GM12873 (cell line): ENCODE measurements around the gene ZBTB7B.

Experiments used
- TF ChIP-seq, protein P1 (sequence below): IDR thresholded peaks from 2 replicates; pipeline ENCODE4 v1.5.1; 2012; ENCODE audit warnings: low read depth, mild to moderate bottlenecking, moderate library complexity, low read length, control low read depth; ENCODE audit not compliant: insufficient read depth; ENCODE audit errors: missing control alignments

The ZBTB7B gene

GRCh38 chr1:154969246-154969645 is 33.4 kb upstream of the ZBTB7B start:
- TF ChIP-seq, protein P1, sequence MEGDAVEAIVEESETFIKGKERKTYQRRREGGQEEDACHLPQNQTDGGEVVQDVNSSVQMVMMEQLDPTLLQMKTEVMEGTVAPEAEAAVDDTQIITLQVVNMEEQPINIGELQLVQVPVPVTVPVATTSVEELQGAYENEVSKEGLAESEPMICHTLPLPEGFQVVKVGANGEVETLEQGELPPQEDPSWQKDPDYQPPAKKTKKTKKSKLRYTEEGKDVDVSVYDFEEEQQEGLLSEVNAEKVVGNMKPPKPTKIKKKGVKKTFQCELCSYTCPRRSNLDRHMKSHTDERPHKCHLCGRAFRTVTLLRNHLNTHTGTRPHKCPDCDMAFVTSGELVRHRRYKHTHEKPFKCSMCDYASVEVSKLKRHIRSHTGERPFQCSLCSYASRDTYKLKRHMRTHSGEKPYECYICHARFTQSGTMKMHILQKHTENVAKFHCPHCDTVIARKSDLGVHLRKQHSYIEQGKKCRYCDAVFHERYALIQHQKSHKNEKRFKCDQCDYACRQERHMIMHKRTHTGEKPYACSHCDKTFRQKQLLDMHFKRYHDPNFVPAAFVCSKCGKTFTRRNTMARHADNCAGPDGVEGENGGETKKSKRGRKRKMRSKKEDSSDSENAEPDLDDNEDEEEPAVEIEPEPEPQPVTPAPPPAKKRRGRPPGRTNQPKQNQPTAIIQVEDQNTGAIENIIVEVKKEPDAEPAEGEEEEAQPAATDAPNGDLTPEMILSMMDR = no peak

DNA sequence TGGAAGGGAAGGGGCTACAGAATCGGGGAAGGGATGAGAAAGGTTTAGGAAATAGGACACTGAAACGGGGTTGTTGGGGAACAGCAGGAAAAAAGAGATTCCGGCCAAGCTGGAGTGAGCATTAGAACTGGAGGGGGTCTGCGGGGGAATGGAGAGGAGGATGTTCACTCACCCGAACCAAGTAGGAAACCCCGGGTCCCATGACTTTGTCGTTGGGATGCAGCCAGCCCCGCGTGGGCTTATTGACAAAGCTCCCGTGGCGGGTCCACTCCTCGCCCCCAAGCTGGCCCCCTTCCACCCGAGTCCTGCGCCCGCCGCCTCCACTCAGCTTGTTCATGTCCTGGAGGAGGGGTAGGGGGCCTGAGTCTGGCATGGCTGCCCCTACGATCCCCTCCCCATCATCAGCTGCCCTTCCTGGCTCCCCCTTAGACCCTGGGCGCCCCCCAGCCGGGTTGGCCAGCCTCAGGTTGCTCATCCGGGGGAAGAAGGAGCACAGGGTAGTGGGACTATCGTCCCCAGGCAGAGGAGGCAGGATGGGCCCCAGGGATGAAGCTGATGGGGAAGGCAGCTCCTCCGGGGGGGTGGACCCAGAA is 32.6 kb upstream of the ZBTB7B start:
- TF ChIP-seq, protein P1 = no peak

DNA sequence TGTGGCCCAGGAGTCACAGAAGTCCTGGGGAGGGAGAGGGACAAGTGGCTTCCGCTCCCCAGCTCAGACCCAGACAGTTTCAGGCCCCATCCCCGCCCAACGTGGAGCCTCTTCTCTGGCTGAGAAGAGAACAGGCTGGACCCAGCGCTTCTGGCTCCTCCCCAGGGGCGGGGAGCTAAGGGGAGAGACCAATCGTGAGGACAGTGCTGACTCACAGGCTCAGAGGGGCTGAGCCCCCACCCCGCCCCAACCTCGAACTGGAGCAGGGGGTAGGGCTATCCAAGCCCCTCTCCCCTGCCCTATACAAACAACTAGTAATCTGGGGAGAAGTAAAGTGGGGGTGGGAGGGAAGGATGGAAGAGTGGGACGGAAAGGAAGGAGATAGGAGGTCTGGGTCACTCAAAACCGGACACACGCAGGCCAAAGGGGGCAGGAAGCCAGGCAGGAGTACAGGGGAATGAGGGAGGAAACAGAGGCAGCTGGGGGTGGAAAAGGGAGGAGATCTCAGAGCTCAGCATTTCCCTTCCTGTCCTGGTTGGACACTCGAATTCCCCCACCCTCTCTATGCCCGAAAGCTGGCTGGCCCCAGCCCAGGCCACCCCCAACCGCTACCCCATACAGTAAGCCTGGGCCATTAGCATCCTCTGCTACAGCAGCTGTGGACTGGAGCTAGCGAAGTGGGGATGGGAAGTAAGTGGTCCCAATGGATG is 31.8 kb upstream of the ZBTB7B start, which contains the start of gene SHC1:
SHC1 (minus strand) TSS at position 117 of the 710 bp plus-strand sequence. CDS start 221 bp downstream, outside the sequence.
- TF ChIP-seq, protein P1 = no peak

DNA sequence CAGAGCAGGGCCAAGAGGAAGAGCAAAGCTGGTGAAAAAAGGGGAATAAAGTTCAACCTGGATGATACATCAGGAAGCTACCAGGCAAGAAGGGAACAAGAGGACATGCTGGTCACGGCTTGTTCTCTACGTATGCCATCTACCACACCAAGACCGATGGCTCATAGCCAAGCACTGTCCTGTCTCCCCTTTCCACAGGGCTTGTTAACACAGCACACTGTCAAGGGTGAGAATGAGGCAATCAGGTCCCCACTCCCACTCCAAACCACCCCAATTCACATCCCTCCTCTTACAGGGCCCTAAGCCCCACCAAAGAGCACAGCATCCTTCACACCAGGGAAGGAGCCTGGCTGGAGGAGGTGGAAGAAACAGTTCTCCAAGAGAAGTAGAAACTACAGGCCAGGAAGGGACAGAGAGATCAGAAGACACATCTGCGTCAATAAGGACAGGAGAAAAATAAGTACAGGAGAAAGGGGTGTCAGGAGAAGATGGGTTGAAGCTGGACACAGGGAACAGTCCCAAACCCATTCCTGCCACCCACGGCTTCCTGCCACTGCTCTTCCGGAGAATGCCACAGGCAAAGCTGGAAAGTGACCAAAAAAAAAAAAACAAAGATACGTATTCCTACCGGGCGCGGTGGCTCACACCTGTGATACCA is 31.1 kb upstream of the ZBTB7B start:
- TF ChIP-seq, protein P1 = no peak

- TF ChIP-seq, protein P1 = no peak
Observed at GRCh38 chr1:154972213-154972516, 30.4 kb upstream of the ZBTB7B start.

DNA sequence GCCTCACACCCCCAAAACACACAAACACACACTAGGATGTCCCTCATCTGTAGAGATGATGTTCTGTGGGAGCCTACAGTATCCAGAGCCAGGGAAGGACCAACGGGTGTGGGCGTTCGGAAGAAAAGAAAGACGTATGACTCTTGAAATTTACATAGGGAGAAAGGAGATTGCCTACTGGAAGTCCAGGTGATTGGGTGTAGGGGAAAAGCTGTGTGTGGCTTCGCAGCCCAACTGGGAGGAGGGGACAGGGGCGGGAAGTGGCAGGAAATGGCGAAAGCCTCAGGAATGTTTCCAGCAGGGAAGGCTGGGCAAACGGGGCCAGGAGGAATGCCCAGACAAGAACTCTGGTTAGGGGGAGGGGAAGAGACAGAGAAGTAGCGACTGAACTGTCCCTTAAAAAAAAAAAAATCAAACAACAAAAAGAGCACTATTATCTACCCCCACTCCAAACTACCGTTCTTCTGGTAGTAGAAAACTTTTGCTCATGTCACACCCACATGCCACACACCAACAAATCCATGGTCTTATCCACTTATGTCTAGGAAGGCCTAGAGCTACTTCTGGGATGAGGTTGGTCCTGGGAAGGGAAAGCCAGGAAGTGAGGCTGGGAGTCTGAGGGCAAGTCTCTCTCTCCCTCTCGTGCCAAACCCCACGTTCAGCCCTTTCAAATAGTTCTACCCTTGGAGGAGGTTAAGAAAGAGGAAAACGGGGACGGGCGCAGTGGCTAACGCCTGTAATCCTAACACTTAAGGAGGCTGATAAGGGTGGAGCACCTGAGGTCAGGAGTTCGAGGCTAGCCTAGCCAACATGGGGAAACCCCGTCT is 29.9 kb upstream of the ZBTB7B start:
- TF ChIP-seq, protein P1 = no peak
